ENCODE results near the gene KIF5A. TPM values are rescaled to one million over a fixed set of nuclear protein-coding genes. Genes with fewer than 3 reads are reported as not detected.

Gene KIF5A
- total and polyA plus RNA-seq, 2 of the 4 experiments (the other 2 are of a cell fraction): 0.15 to 0.18 TPM

DNA sequence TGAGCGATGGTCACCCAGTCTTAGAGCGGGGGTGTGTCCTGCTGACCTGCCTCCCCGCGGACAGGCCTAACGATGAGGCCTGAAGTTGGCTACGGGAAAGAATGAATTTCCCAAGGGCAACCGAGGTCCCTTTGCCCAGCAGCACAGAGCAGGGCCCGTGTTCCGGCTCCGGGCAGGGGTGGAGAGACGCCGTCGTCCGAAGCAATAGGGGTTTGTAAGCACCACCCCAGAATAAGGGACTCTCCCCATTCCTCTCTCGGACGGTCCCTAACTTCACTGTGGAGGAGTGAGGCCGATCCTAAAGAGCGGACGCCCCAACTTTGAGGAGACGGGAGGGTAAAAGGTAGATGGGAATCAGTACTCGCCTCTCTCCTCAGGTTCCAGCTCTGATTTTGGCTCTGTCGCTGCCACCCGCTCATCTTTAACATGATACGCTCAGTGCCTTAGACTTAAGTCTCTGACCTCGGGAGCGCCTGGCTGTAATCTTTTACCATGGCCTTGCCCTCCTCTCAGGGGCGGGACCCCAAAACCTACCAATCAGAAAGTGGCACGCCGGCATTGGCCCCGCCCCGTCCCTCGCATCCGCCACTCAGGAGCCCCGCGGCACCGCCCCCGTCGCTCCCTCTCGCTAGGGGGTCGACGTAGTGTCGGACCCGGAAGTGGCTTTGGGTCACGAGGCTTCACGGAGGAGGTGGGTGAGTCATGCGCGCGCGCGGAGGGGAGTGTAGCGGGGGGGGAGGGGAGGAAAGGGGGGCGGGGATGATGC, 29.6 kb upstream of the KIF5A start, which contains the start of gene DDIT3:
Gene DDIT3, minus strand, starts transcription at position 462 of the 766 bp plus-strand sequence. CDS start 3,108 bp downstream, outside the sequence.
- H3K4me3 ChIP-seq (ENCODE audit: insufficient read depth, low read depth, low read length): peak within 1 kb of the TSS; percentile 95
- peaks cover 14% of the 10 kb centered on the region for H3K9me1 ChIP-seq (ENCODE audit: insufficient read depth, low read length)
- peak within 1 kb of the TSS; percentile 98 for H3K56ac ChIP-seq (ENCODE audit: extremely low read depth, insufficient read depth, low read length)
- H3K4me1 ChIP-seq (ENCODE audit: control insufficient read depth, insufficient read depth, low read length): peaks cover 22% of the 10 kb centered on the region
- WGBS, 2 experiments (ENCODE audit: extremely low coverage in 2 of 2, insufficient read length in 1 of 2): 2% methylated on average over 8 of the region's 52 CpGs; no CpG with 5 or more reads in 1 of the 2 experiments
- H2BK20ac ChIP-seq (ENCODE audit: low read depth, low read length): peak within 1 kb of the TSS; percentile 90
- POLR2A ChIA-PET (ENCODE audit: unreplicated experiment): interaction anchor here (1.1 kb wide), 1 partner anchor 16 kb away, joined by 6 read pairs; no protein-coding TSS in a partner anchor
- H2BK5ac ChIP-seq (ENCODE audit: low read depth, low read length, poor library complexity, severe bottlenecking): peak within 1 kb of the TSS; percentile 98
- peak within 1 kb of the TSS; percentile 100 for H3K14ac ChIP-seq (replicated peaks; ENCODE audit: low read depth, low read length)
- H3K18ac ChIP-seq (ENCODE audit: low read depth, low read length): peak within 1 kb of the TSS; percentile 95
- H4K5ac ChIP-seq (ENCODE audit: low read depth, low read length): peak within 1 kb of the TSS; percentile 97
- H3K36me3 ChIP-seq (ENCODE audit: control insufficient read depth, insufficient read depth, low read length): peaks cover 42% of the 10 kb centered on the region
- H2AFZ ChIP-seq (replicated peaks; ENCODE audit: low read length, poor library complexity): peak within 1 kb of the TSS; percentile 89
- no peaks in the 10 kb centered on the region for H3K27me3 ChIP-seq (ENCODE audit: control insufficient read depth, insufficient read depth, low read length)
- peak within 1 kb of the TSS; percentile 99 for H3K27ac ChIP-seq (ENCODE audit: insufficient read depth, low read length)
- peaks cover 15 to 78% of the 10 kb centered on the region in 2 experiments; a peak in 3 of 4 replicates for H3K79me1 ChIP-seq (ENCODE audit: low read depth in 1 of 2, low read length in 2 of 2)
- H2BK120ac ChIP-seq (ENCODE audit: low read depth, low read length): peak within 1 kb of the TSS; percentile 99
- no peaks in the 10 kb centered on the region for H3K9me3 ChIP-seq (ENCODE audit: control insufficient read depth, insufficient read depth, low read length)
- H3K9ac ChIP-seq (ENCODE audit: low read depth, low read length): peak within 1 kb of the TSS; percentile 100
- intact Hi-C loops (cut with micrococcal nuclease): no loop called here
- peak; percentile 98 for DNase-seq
- H3K23ac ChIP-seq (ENCODE audit: low read depth, low read length): peak within 1 kb of the TSS; percentile 100
- in situ Hi-C loops (cut with MboI; ENCODE audit: low sequenced_read_pairs): no loop called here
- BruUV-seq (replicated peaks): TSS peak; percentile 89
- H3K4ac ChIP-seq (ENCODE audit: low read depth, low read length): peak within 1 kb of the TSS; percentile 100
- H2AK9ac ChIP-seq (replicated peaks; ENCODE audit: low read depth, low read length, poor library complexity): peak within 1 kb of the TSS; percentile 100
- peak within 1 kb of the TSS; percentile 81; the same call in 2 of the 3 replicates for H2BK15ac ChIP-seq (ENCODE audit: low read depth, low read length)
- peak within 1 kb of the TSS; percentile 87 for H3K4me2 ChIP-seq (ENCODE audit: low read depth, low read length)
- peaks cover 73% of the 10 kb centered on the region for H4K20me1 ChIP-seq (ENCODE audit: insufficient read depth, low read length)
- ATAC-seq (ENCODE audit: low read depth): peak; percentile 72
- peak within 1 kb of the TSS; percentile 69 to 100; a peak in 3 of 4 replicates for H4K8ac ChIP-seq (ENCODE audit: low read depth in 2 of 2, low read length in 2 of 2)
- dilution Hi-C loops (cut with HindIII; ENCODE audit: low sequenced_read_pairs, unreplicated experiment): no loop called here
- CTCF ChIA-PET: interaction anchor here (1.2 kb wide), 1 partner anchor 19 kb away, joined by 3 read pairs; no protein-coding TSS in a partner anchor
- peak within 1 kb of the TSS; percentile 100 for H2AK5ac ChIP-seq (ENCODE audit: low read depth, low read length)
- peak within 1 kb of the TSS; percentile 96 for H4K91ac ChIP-seq (ENCODE audit: insufficient read depth, low read depth, low read length)
- TF ChIP-seq CEBPB (IDR thresholded peaks at IDR 0.05; ENCODE audit: low read depth, low read length) (no peak), FOS (IDR thresholded peaks at IDR 0.05; ENCODE audit: low read depth, low read length) (peak; percentile 89), MAFK (IDR thresholded peaks at IDR 0.05; ENCODE audit: low read depth, low read length) (no peak), RCOR1 (IDR thresholded peaks at IDR 0.05; ENCODE audit: insufficient replicate concordance, low read length) (no peak), NFE2L2 (IDR thresholded peaks at IDR 0.05; ENCODE audit: low read depth, low read length) (no peak), MAZ (IDR thresholded peaks at IDR 0.05; ENCODE audit: borderline replicate concordance, low read depth, low read length) (peak; percentile 95; the same call in 1 of the 2 replicates), RAD21 (IDR thresholded peaks at IDR 0.05; ENCODE audit: low read length) (no peak), RFX5 (IDR thresholded peaks at IDR 0.05; ENCODE audit: low read depth, low read length) (0 out of 2 replicates have a peak, but pooled peaks have one; percentile 6), POLR2A (IDR thresholded peaks at IDR 0.05; ENCODE audit: low read depth, low read length) (peak; percentile 100), BHLHE40 (IDR thresholded peaks at IDR 0.05; ENCODE audit: low read depth, low read length) (peak; percentile 71), CHD1 (IDR thresholded peaks at IDR 0.05; ENCODE audit: low read depth, low read length) (peak; percentile 94), MXI1 (IDR thresholded peaks at IDR 0.05; ENCODE audit: borderline replicate concordance, low read depth, low read length) (0 out of 2 replicates have a peak, but pooled peaks have one; percentile 12)
- TF ChIP-seq, protein P1, sequence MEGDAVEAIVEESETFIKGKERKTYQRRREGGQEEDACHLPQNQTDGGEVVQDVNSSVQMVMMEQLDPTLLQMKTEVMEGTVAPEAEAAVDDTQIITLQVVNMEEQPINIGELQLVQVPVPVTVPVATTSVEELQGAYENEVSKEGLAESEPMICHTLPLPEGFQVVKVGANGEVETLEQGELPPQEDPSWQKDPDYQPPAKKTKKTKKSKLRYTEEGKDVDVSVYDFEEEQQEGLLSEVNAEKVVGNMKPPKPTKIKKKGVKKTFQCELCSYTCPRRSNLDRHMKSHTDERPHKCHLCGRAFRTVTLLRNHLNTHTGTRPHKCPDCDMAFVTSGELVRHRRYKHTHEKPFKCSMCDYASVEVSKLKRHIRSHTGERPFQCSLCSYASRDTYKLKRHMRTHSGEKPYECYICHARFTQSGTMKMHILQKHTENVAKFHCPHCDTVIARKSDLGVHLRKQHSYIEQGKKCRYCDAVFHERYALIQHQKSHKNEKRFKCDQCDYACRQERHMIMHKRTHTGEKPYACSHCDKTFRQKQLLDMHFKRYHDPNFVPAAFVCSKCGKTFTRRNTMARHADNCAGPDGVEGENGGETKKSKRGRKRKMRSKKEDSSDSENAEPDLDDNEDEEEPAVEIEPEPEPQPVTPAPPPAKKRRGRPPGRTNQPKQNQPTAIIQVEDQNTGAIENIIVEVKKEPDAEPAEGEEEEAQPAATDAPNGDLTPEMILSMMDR (conservative IDR thresholded peaks at IDR 0.05; ENCODE audit: low read depth, low read length): no peak
- TF ChIP-seq, protein P2, sequence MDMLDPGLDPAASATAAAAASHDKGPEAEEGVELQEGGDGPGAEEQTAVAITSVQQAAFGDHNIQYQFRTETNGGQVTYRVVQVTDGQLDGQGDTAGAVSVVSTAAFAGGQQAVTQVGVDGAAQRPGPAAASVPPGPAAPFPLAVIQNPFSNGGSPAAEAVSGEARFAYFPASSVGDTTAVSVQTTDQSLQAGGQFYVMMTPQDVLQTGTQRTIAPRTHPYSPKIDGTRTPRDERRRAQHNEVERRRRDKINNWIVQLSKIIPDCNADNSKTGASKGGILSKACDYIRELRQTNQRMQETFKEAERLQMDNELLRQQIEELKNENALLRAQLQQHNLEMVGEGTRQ (IDR thresholded peaks at IDR 0.05; ENCODE audit: low read depth, low read length): peak; percentile 83
